HepG2 (cell line): ENCODE measurements around the gene ADGRV1.

Experiments
- BHLHE40 ChIP-seq: IDR thresholded peaks from 2 replicates; pipeline ENCODE4 v1.6.1; 2011; ENCODE audit warnings: low read length, improper control_type of control experiment
- EHMT2 ChIP-seq: fragments of 200-600 bp; sonication (generic); IDR thresholded peaks from 2 replicates; pipeline ENCODE4 v1.7.0; 2017; ENCODE audit warnings: antibody characterized with exemption, low read depth, low read length, borderline replicate concordance
- EZH2 ChIP-seq: conservative IDR thresholded peaks from 2 replicates; pipeline ENCODE4 v1.6.1; 2012; ENCODE audit warnings: mild to moderate bottlenecking, low read depth, low read length, moderate library complexity
- JUN ChIP-seq: sonication (generic); formaldehyde crosslinking; IDR thresholded peaks from 2 replicates; pipeline ENCODE4 v1.4.0; 2020; ENCODE audit warnings: mild to moderate bottlenecking, missing genetic modification reagents
- MAZ ChIP-seq, 2 experiments: sonication (generic) in 1 of 2; formaldehyde crosslinking in 1 of 2; IDR thresholded peaks; 2 replicates each; pipeline versions ENCODE4 v1.5.0 to v1.6.1; 2012 to 2020; ENCODE audit warnings: low read depth in 2 of 2, mild to moderate bottlenecking in 2 of 2, borderline replicate concordance in 1 of 2, improper control_type of control experiment in 1 of 2, low read length in 1 of 2, missing genetic modification reagents in 1 of 2, moderate library complexity in 1 of 2
- POLR2A ChIP-seq, 2 experiments: IDR thresholded peaks; 2 replicates each; pipeline ENCODE4 v1.6.1; 2011; ENCODE audit warnings: low read depth in 2 of 2, low read length in 2 of 2, mild to moderate bottlenecking in 1 of 2, moderate library complexity in 1 of 2; ENCODE audit not compliant: insufficient read depth in 1 of 2
- SP1 ChIP-seq, 2 experiments: fragments of 450-650 bp in 1 of 2; sonication (generic) in 1 of 2; formaldehyde crosslinking in 1 of 2; IDR thresholded peaks; 2 replicates each; pipeline versions ENCODE4 v1.4.0 to v1.6.1; 2016 to 2020; ENCODE audit warnings: missing genetic modification reagents in 1 of 2
- USF2 ChIP-seq, 2 experiments: sonication (generic) in 1 of 2; formaldehyde crosslinking in 1 of 2; IDR thresholded peaks; 2 replicates each; pipeline versions ENCODE4 v1.5.1 to v1.6.1; 2011 to 2020; ENCODE audit warnings: borderline replicate concordance in 1 of 2, low read depth in 1 of 2, low read length in 1 of 2, mild to moderate bottlenecking in 1 of 2, missing genetic modification reagents in 1 of 2, moderate library complexity in 1 of 2
- ZBED4 ChIP-seq: sonication (generic); formaldehyde crosslinking; IDR thresholded peaks from 2 replicates; pipeline ENCODE4 v1.4.0; 2020; ENCODE audit warnings: missing genetic modification reagents, borderline replicate concordance
- ZNF839 ChIP-seq: sonication (generic); formaldehyde crosslinking; IDR thresholded peaks from 2 replicates; pipeline ENCODE4 v1.4.0; 2020; ENCODE audit warnings: missing genetic modification reagents, mild to moderate bottlenecking, borderline replicate concordance

- no peak for TF ChIP-seq SP1 (IDR thresholded peaks at IDR 0.05)
- no peak for TF ChIP-seq SP1 (CRISPR knock-in tag; IDR thresholded peaks at IDR 0.05)
- no peak for TF ChIP-seq EHMT2
- TF ChIP-seq MAZ (IDR thresholded peaks at IDR 0.05; ENCODE audit: borderline replicate concordance, low read depth, low read length) = no peak
- no peak for TF ChIP-seq MAZ (CRISPR knock-in tag; IDR thresholded peaks at IDR 0.05; ENCODE audit: low read depth)
- TF ChIP-seq POLR2A (IDR thresholded peaks at IDR 0.05; ENCODE audit: insufficient read depth in 1 of 2, low read depth in 2 of 2, low read length in 2 of 2) = no peak
- TF ChIP-seq BHLHE40 = no peak
- TF ChIP-seq ZNF839 (CRISPR knock-in tag) = no peak
- TF ChIP-seq ZBED4 (CRISPR knock-in tag) = no peak
- no peak for TF ChIP-seq JUN (CRISPR knock-in tag)
- TF ChIP-seq USF2 (IDR thresholded peaks at IDR 0.05; ENCODE audit: low read depth, low read length) = no peak
- no peak for TF ChIP-seq USF2 (CRISPR knock-in tag; IDR thresholded peaks at IDR 0.05; ENCODE audit: borderline replicate concordance)
- no peak for TF ChIP-seq EZH2
These were observed 551.0 kb downstream of the ADGRV1 start for GRCh38 chr5:91109634-91110033.
